22Rv1 (cell line): ENCODE results near the gene CCT7.

ENCODE experiments used
- H3K27ac ChIP-seq: fragments of 450-650 bp; 2 replicates; pipeline ENCODE4 v1.5.1; 2017
- CTCF ChIP-seq: fragments of 450-650 bp; IDR thresholded peaks from 2 replicates; pipeline ENCODE4 v1.5.1; 2017; ENCODE audit warnings: mild to moderate bottlenecking
- ZFX ChIP-seq: fragments of 450-650 bp; IDR thresholded peaks from 2 replicates; pipeline ENCODE4 v1.6.1; 2017; ENCODE audit warnings: antibody characterized with exemption, borderline replicate concordance

Gene CCT7

GRCh38 chr2:73228631-73229030 lies 5.5 kb upstream of the CCT7 start:
- H3K27ac ChIP-seq, result no peak overlapping the region
- TF ChIP-seq ZFX, result no peak
- TF ChIP-seq CTCF, result no peak

- TF ChIP-seq CTCF (no peak; the same call in 1 of the 2 replicates), ZFX (no peak)
- peak overlapping the region; percentile 95 for H3K27ac ChIP-seq
Measured at GRCh38 chr2:73232403-73233153, 1.5 kb upstream of the CCT7 start.

GRCh38 chr2:73233154-73233931 lies 765 bp upstream of the CCT7 start, which contains the start of gene PRADC1:
Gene PRADC1 (minus strand): TSS chr2:73233239. CDS start chr2:73233160, 79 bp downstream.
- peak within 1 kb of the TSS; percentile 95 for H3K27ac ChIP-seq
- no peak for TF ChIP-seq CTCF
- no peak for TF ChIP-seq ZFX

GRCh38 chr2:73235315-73236028 lies 1.4 kb downstream of the CCT7 start:
- no peak for TF ChIP-seq ZFX
- TF ChIP-seq CTCF, result no peak
- H3K27ac ChIP-seq, result peak overlapping the region; percentile 95

- TF ChIP-seq ZFX (no peak), CTCF (no peak)
- no peak overlapping the region for H3K27ac ChIP-seq
Measured at GRCh38 chr2:73237168-73237567, 3.1 kb downstream of the CCT7 start.

- TF ChIP-seq ZFX (no peak), CTCF (no peak)
Measured at GRCh38 chr2:73238149-73238548, 4.0 kb downstream of the CCT7 start.

More at GRCh38 chr2:73238149-73238548, 4.0 kb downstream of the CCT7 start:
- no peak overlapping the region for H3K27ac ChIP-seq
